Measurements from ENCODE around the gene CLCA1.
"Not testable (repeated sequence)": the region's sequence is repeated elsewhere in the genome, so short reads cannot be mapped to it uniquely, and the experiment has no call there.

The CLCA1 gene

GRCh38 chr1:86464819-86465218 is 3.9 kb upstream of the CLCA1 start:
- no peak for DNase-seq

DNA sequence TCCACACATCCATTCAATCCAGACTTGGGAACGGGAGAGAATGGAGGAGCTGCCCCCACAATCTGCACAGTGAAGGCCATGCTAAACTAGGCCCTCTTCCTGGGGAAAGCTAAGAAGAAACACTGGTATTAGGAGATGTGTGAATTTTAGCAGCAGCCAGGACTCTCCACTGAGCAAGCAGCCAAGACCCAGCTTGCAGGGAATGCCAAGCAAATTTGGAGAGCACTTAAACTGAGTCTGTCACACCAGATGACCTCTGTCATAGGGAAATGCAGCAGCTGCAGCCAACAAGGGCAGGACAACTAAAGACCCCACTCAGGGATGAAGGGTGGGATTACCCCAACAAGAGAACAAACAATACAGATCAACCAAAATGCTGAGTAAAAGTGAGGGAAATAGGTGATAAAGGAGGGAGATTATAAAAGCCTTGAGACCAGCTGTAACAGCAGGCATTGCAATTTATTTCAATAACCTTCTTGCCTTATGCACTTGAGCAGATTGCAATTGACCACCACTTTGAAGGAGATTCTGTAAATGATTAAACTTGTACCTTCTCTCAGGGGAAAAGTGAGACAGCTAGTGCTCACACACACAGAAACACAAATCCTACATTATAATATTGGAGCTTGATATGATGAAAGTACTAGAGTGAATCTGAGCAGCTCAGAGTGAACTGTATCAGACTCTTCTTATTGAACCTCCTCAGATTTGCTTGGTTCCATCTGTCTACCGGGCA is 2.5 kb upstream of the CLCA1 start:
- no peak for DNase-seq

- DNase-seq: no peak
Measured at GRCh38 chr1:86466986-86467385, 1.7 kb upstream of the CLCA1 start.

- no peak for DNase-seq
Measured at GRCh38 chr1:86470859-86471258, 2.1 kb downstream of the CLCA1 start.

DNA sequence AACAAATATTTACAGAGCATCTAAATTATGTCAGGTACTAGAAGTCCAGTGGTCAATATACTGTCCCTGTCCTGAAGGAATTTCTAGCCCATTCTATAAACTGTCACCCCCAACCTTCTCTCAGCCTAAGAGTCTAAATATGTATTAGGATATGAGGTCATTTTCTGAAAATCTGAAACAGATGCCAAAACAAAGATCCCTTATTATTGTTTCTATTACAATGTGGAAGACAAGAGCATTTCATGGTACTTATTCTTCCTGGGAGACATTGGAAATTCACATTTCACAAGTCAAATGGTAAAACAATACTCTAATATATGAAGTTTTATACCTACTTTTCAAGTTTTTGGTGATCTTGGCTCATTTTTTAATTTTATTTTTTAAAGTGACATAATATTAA is 2.6 kb downstream of the CLCA1 start:
- no peak for DNase-seq

- no peak for DNase-seq
Measured at GRCh38 chr1:86472152-86472551, 3.4 kb downstream of the CLCA1 start.

DNA sequence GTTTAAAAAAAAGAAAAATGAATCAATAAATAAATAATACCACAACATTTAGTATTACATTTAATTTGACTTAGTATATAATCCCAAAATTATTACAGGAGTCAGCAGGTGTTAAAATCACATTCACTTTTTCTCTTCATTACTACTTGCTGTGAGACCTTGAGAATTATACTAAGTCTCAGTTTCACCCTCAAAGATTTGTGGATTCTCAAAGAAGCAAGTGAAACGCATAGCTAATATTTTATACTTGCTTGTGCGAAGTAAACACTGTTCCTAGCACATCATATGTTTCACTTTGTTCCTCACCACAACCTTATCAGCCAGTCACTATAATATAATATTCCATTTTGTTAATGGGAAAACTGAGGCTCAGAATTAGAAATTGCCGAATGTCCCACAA is 4.0 kb downstream of the CLCA1 start:
- no peak for DNase-seq

DNA sequence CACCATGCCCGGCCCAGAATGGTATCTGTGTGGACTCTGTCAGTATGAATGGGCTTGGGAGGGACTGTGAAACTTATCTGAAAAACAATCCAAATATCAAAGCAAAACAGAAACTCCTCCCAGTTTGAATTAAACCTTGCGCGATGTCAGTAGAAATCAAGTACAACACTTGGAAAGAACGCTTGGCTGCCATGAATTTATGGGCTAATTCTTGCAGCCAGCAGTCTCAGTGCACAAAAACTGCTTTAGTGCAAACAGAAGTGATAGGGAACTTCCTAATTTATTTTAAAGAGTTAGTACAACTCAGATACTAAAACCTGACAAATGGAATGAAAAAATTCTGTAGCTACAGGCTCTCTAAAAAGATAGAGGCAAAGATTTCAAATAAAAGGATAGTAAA is 8.5 kb downstream of the CLCA1 start:
- no peak for DNase-seq

DNA sequence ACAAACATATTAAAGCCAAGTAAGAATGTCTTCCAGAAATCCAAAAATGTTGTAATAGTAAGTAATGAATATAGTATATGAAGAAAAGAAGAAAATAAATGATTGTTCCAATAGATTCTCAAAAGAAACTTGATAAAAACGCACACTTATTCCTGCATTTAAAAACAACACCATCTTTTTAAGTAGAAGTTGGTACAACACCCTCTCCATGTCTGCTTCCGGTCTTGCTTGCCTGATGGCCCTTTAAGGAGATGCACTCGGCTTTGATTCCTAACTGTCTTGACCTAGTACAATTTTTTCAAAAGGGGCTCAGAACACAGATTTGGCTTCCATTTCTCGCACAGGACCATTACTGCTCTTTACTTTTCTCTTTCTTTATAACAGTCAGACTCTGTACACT is 9.0 kb downstream of the CLCA1 start:
- DNase-seq: no peak

DNA sequence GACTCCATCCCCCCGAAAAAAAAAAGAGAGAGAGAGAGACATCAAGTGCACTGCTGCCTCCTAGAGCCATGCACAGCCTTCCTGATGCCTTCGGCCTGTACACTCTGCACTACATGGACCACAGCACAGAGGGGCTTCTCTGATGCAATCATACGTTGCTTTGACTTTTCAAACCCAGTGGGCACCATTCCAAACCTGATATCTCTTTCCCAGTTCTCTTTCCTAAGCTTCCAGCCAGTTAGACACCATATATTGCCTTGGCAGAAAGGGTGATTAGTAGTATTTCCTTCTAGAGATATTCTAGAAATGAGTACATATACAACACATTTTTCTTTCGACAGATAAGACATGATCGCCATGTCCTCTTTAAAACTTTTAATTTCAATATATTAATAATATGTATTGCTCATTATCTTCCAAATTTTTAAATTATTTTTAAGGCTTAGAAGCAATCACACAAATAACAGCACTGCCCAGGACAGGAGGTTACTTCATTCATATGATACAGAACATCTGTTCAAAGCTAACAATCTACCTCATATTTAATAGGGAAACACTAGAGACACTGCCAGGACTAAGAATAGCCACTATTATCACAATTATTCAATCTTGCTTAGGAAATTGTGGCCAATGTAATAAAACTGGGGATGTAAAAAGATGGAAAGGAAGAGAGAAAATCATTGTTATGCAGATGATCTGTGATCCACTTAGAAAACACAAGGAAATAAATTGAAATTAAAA is 9.9 kb downstream of the CLCA1 start:
- DNase-seq: no peak

- DNase-seq: no peak
Measured at GRCh38 chr1:86481966-86482365, 13.2 kb downstream of the CLCA1 start.

DNA sequence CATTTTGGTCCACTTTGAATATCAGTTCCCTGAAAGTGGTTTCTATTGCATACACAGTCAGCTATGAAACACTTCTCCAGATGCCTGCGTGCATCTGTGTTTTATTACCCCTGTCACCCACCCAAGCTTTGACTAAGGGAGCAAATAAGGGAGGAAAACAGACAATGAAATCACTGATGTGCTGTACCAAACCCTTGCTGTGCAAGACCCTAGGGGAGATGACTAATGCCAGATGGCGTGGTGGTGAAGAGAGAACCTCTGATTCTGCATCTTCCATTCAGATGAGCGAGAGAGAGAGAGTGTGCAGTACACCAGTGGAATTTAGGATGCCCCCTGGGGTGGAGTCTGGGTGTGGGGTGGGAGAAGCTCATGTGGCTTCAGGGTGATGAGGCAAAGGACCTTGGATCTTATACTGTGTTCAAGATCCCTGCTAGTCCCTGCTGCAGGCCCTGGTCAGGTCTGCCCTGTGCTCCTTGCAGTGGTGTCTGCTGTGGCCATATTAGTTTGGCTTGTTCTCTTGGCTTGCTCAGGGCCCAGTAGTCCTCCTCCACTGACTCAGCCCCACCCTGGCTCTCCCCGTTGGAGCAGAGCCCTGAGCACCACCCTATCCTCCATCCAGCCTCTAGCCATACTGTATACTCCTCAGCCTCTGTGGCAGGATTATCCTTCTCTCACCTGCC is 18.5 kb downstream of the CLCA1 start:
- DNase-seq: no peak

DNA sequence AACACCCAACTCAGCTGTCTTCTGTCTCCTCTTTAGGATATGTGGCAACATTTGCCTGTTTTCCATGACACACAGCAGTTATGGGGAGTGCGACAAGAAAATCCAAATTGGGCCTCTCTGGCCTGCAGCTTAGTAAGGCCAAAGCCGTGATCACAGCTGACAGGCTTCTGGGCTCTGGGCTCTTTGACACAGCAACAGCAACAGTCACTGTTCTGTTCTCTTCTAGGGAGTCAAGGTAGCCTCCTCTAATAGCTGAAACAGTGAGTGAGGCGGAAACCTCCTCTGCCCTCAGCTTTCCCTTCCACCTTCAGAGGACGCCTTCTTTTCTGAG is 19.0 kb downstream of the CLCA1 start:
- no peak for DNase-seq

DNA sequence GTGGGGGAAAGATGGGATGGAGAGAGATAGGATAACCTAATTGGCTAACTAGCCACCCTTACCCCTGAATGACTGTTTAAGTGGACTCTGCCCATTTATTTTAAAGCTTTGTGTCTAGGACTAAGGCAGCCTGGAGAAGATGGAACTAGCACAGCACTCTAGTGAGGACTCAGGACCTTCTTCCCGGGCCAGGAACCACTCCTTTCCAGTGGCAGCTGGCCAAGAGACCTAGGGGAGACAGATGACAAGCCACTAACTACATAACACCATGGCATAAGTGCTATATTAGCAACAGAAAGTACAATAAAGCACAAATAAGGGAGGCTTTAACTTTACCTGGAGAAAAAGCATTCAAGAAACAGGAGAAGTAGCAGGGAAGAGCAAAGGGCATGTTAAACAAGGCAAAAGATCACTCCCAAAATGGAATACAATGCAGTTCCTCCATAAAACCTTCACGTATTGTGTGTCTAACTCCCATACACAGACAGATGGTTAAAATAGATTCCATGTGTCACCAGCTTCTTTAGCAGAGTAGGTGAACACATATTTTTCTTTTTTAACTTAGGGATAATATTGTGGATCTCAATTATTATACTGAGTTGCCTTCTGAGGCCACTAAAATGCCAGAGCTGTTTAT is 20.6 kb downstream of the CLCA1 start:
- no peak for DNase-seq

- DNase-seq: no peak
Measured at GRCh38 chr1:86491171-86491950, 22.6 kb downstream of the CLCA1 start.

- no peak for DNase-seq
Measured at GRCh38 chr1:86498281-86498680, 29.6 kb downstream of the CLCA1 start.

GRCh38 chr1:86499987-86500593 is 31.4 kb downstream of the CLCA1 start:
- no peak for DNase-seq

GRCh38 chr1:86500714-86501113 is 32.0 kb downstream of the CLCA1 start:
- DNase-seq: no peak

DNA sequence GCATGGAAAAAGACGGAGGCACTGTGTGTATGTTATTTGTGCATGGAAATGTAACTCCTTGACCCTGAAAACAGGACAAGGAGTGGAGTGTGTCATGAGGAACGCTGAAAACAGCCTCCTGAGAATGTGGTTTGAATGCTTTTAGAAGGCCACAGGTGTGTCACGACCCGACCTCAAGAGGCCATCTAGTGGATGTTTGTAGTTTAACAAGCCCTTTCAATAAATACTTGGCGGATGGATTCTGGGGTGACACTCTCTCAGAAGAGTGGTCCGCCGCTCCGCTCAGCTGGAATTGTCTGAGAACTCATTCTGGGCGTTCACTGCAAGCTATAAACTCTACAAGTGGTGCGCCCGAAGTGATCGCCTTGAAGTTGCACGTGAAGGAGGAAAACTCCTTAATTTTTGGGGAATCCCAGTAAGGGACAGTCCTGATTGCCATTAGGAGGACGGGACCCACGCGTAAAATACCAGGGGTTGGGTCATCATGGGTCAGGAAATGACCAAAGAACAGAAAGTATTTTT is 33.5 kb downstream of the CLCA1 start:
- not testable (repeated sequence) for DNase-seq

- no peak for DNase-seq
Measured at GRCh38 chr1:86502721-86503405, 34.1 kb downstream of the CLCA1 start.

DNA sequence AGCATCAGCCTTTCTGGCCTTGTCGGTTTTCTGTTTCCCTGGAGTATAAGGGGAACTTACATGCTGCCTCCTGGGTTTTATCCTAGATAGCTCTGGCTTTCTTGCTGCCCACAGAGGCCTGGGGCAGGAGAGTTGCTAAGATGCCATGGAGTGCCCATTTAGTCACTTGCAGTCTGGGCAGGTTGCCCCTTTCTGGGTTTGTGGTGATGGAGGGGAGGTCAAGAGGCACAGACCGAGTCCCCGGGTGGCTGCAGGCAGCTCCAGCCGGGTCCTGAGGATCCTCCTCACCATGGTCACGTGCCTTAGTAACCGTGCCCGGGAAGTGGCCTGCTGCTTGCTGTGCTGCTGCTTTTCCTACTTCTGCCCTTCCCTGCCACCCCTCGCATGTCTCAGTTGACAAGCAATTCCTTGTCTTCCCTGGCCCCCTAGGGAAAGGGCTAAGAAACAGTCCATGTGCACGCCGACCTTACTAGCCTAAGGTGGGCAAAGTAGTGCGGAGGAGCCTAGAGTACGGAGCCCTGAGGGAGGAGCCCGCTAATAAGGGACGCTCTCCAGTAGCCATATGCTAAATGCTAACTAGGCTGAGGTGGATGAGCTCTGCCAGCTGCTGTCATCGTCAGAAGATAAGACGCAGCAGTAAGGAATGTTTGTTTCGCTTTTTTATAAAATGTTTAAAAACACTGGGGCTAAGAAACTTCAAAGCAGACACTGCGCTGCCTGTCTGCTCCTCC is 34.8 kb downstream of the CLCA1 start:
- DNase-seq: no peak
